ENCODE measurements around the gene NBAS. TPM values are rescaled to one million over a fixed set of nuclear protein-coding genes. Genes with fewer than 3 reads are reported as not detected.

NBAS gene
- total RNA-seq, 1 experiment from 2014 or later: 36.3 TPM

DNA sequence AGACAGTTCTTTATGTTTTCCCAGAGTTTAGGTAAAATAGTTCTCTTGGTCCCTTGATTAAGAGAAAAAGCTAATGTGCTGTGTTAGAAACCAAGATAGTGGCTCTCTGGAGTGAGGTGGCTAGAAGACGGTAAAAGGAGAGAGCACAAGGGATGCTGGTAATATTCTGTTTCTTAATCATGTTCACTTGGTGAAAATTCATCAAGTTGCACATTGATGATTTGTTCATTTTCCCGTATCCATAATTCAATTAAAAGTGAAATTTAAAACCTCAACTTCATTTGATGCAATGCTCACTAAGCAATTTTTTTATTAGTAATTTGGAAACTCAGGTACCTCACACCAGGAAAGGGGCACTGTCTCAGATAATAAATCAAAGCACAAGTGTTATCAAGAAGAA lies 113.8 kb downstream of the NBAS start:
- no TSS peak for BruUV-seq (replicated peaks)
- Histone ChIP-seq H3K9me3 (ENCODE audit: control insufficient read depth, insufficient read depth, low read depth, low read length) (peaks cover 7% of the 10 kb centered on the region; the same call in 1 of the 2 replicates), H3K36me3 (ENCODE audit: control insufficient read depth, insufficient read depth, low read length) (no peaks in the 10 kb centered on the region; the same call in 1 of the 2 replicates), H3K27me3 (ENCODE audit: control insufficient read depth, insufficient read depth, low read length) (no peaks in the 10 kb centered on the region), H3K4me3 (ENCODE audit: low read depth in 2 of 2, low read length in 2 of 2) (no peak overlapping the region), H3K4me1 (ENCODE audit: control insufficient read depth, insufficient read depth, low read length) (no peaks in the 10 kb centered on the region), H3K27ac (ENCODE audit: low read length) (no peak overlapping the region)
- intact Hi-C loops (cut with micrococcal nuclease; ENCODE audit: unreplicated experiment) (no loop called here), in situ Hi-C loops (cut with HindIII; ENCODE audit: low pct_unique_long_range_greater_than_20kb, low sequenced_read_pairs) (no loop called here)
- no peak for DNase-seq (ENCODE audit: low read depth, low spot score)
- no peak for ATAC-seq
- TF ChIP-seq TCF7L2 (IDR thresholded peaks at IDR 0.05; ENCODE audit: low read depth, low read length): no peak
- TF ChIP-seq POLR2AphosphoS5 (IDR thresholded peaks at IDR 0.05; ENCODE audit: low read depth, low read length): no peak
- no peak for TF ChIP-seq SIN3A (IDR thresholded peaks at IDR 0.05; ENCODE audit: borderline replicate concordance, insufficient read depth, low read depth, low read length)
- TF ChIP-seq, protein P1, sequence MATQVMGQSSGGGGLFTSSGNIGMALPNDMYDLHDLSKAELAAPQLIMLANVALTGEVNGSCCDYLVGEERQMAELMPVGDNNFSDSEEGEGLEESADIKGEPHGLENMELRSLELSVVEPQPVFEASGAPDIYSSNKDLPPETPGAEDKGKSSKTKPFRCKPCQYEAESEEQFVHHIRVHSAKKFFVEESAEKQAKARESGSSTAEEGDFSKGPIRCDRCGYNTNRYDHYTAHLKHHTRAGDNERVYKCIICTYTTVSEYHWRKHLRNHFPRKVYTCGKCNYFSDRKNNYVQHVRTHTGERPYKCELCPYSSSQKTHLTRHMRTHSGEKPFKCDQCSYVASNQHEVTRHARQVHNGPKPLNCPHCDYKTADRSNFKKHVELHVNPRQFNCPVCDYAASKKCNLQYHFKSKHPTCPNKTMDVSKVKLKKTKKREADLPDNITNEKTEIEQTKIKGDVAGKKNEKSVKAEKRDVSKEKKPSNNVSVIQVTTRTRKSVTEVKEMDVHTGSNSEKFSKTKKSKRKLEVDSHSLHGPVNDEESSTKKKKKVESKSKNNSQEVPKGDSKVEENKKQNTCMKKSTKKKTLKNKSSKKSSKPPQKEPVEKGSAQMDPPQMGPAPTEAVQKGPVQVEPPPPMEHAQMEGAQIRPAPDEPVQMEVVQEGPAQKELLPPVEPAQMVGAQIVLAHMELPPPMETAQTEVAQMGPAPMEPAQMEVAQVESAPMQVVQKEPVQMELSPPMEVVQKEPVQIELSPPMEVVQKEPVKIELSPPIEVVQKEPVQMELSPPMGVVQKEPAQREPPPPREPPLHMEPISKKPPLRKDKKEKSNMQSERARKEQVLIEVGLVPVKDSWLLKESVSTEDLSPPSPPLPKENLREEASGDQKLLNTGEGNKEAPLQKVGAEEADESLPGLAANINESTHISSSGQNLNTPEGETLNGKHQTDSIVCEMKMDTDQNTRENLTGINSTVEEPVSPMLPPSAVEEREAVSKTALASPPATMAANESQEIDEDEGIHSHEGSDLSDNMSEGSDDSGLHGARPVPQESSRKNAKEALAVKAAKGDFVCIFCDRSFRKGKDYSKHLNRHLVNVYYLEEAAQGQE (IDR thresholded peaks at IDR 0.05; ENCODE audit: insufficient read depth in 1 of 2, low read depth in 2 of 2, low read length in 1 of 2): no peak
- TF ChIP-seq, protein P2, sequence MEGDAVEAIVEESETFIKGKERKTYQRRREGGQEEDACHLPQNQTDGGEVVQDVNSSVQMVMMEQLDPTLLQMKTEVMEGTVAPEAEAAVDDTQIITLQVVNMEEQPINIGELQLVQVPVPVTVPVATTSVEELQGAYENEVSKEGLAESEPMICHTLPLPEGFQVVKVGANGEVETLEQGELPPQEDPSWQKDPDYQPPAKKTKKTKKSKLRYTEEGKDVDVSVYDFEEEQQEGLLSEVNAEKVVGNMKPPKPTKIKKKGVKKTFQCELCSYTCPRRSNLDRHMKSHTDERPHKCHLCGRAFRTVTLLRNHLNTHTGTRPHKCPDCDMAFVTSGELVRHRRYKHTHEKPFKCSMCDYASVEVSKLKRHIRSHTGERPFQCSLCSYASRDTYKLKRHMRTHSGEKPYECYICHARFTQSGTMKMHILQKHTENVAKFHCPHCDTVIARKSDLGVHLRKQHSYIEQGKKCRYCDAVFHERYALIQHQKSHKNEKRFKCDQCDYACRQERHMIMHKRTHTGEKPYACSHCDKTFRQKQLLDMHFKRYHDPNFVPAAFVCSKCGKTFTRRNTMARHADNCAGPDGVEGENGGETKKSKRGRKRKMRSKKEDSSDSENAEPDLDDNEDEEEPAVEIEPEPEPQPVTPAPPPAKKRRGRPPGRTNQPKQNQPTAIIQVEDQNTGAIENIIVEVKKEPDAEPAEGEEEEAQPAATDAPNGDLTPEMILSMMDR (IDR thresholded peaks at IDR 0.05): no peak
- ChIA-PET POLR2A (no interaction called here), CTCF (no interaction called here)

DNA sequence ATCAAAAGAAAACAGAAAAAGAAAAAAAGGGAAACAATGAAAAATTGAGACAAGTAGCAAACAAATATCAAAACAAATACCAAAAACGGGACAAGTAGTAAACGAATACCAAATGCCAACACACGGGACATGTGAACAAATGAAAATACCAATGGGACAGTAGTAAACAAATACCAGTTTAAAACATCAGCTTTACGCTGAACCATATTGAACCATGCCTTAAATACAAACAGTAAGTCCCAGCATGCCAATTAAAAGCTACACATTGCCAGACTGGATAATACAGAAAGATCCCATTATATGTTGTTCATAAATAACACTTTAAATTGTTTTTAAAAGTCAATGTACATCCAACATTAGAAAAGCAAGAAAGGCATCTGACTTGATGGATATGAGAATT lies 114.2 kb downstream of the NBAS start:
- ATAC-seq (no peak), DNase-seq (ENCODE audit: low read depth, low spot score) (no peak)
- Histone ChIP-seq H3K27me3 (ENCODE audit: control insufficient read depth, insufficient read depth, low read length) (no peaks in the 10 kb centered on the region), H3K4me1 (ENCODE audit: control insufficient read depth, insufficient read depth, low read length) (no peaks in the 10 kb centered on the region), H3K36me3 (ENCODE audit: control insufficient read depth, insufficient read depth, low read length) (no peaks in the 10 kb centered on the region; the same call in 1 of the 2 replicates), H3K4me3 (ENCODE audit: low read depth in 2 of 2, low read length in 2 of 2) (no peak overlapping the region), H3K27ac (ENCODE audit: low read length) (no peak overlapping the region), H3K9me3 (ENCODE audit: control insufficient read depth, insufficient read depth, low read depth, low read length) (peaks cover 7% of the 10 kb centered on the region; the same call in 1 of the 2 replicates)
- POLR2A ChIA-PET: no interaction called here
- TF ChIP-seq POLR2AphosphoS5 (IDR thresholded peaks at IDR 0.05; ENCODE audit: low read depth, low read length): no peak
- no peak for TF ChIP-seq SIN3A (IDR thresholded peaks at IDR 0.05; ENCODE audit: borderline replicate concordance, insufficient read depth, low read depth, low read length)
- TF ChIP-seq, protein P1 (IDR thresholded peaks at IDR 0.05; ENCODE audit: insufficient read depth in 1 of 2, low read depth in 2 of 2, low read length in 1 of 2): no peak
- no peak for TF ChIP-seq TCF7L2 (IDR thresholded peaks at IDR 0.05; ENCODE audit: low read depth, low read length)
- TF ChIP-seq, protein P2 (IDR thresholded peaks at IDR 0.05): no peak
- BruUV-seq (replicated peaks): no TSS peak
- CTCF ChIA-PET: no interaction called here
- in situ Hi-C loops (cut with HindIII; ENCODE audit: low pct_unique_long_range_greater_than_20kb, low sequenced_read_pairs) (no loop called here), intact Hi-C loops (cut with micrococcal nuclease; ENCODE audit: unreplicated experiment) (no loop called here)

All from Panc1 (cell line).